ENCODE data around the gene SLC1A5. TPM values are rescaled to one million over a fixed set of nuclear protein-coding genes. Genes with fewer than 3 reads are reported as not detected.
"Not testable (repeated sequence)": the region's sequence is repeated elsewhere in the genome, so short reads cannot be mapped to it uniquely, and the experiment has no call there.

The SLC1A5 gene
- total RNA-seq, 1 donor from 2014 or later, result 35.4 TPM

DNA sequence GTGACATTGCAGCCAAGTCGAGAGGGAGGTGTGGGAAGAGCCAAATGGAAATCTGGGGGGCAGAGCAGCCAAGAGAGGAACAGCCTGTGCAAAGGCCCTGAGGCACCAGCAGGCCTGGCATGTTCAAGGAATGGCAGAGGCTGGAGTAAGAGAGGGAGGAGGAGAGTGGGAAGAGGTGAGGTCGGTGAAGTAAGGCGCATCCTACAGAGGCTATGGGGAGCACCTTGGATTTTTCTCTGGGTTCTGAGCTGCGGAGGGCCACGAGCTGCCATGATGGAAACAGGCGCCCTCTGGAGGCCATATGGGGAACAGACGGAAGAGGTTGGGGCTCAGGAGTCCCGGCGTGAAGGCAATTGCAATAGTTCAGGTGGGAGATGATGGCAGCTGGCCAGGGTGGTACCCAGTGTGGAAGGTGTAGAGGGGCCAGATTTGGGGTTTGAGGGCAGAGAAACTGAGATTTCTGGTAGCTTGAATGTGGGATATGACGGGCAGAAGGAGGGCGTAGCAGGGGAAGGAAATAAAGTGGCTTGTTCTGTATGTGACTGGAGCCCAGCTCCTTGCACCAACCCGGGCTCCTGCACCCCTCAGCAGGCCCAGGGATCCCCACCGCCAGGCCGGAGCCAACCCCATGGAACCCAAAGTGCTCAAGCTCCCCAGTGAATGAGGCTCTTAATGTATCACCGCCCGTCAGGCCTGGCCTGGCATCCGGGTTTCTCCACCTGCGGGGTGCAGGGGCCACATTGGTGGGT, 21.7 kb downstream of the SLC1A5 start:
- no peaks in the 10 kb centered on the region for H3K36me3 Mint-ChIP-seq (ENCODE audit: unreplicated experiment)
- H3K27ac Mint-ChIP-seq (ENCODE audit: unreplicated experiment), result no peak overlapping the region

DNA sequence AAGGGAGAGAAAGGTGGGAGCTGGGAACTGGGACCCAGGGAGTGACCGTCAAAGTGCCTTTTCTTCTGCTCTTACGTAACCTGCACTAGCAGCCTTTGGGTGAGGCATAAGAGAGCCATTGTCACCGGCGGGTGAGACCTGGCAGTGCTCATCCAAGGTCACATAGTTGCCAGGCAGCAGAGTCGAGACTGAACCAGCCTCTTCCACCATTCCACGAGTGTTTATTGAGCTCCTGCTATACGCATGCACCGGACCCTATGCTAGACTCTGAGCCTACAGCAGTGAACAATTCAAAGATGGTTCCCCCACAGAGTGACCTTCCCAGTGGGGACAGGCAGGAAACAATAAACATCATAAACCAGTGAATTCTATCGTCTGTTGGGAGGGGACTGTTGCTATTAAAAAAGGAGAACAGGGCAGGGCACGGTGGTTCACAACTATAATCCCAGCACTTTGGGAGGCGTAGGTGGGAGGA, 23.5 kb downstream of the SLC1A5 start:
- TF ChIP-seq, protein P1, sequence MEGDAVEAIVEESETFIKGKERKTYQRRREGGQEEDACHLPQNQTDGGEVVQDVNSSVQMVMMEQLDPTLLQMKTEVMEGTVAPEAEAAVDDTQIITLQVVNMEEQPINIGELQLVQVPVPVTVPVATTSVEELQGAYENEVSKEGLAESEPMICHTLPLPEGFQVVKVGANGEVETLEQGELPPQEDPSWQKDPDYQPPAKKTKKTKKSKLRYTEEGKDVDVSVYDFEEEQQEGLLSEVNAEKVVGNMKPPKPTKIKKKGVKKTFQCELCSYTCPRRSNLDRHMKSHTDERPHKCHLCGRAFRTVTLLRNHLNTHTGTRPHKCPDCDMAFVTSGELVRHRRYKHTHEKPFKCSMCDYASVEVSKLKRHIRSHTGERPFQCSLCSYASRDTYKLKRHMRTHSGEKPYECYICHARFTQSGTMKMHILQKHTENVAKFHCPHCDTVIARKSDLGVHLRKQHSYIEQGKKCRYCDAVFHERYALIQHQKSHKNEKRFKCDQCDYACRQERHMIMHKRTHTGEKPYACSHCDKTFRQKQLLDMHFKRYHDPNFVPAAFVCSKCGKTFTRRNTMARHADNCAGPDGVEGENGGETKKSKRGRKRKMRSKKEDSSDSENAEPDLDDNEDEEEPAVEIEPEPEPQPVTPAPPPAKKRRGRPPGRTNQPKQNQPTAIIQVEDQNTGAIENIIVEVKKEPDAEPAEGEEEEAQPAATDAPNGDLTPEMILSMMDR (IDR thresholded peaks at IDR 0.05; ENCODE audit: partially characterized antibody, unreplicated experiment), result no peak
- H3K27me3 Mint-ChIP-seq (ENCODE audit: unreplicated experiment), result peaks cover 2% of the 10 kb centered on the region
- H3K27ac Mint-ChIP-seq (ENCODE audit: unreplicated experiment), result peak overlapping the region; percentile 35
- H3K9me3 Mint-ChIP-seq (ENCODE audit: unreplicated experiment), result peaks cover 2% of the 10 kb centered on the region
- no peak for DNase-seq
- no peak overlapping the region for H3K4me3 Mint-ChIP-seq (ENCODE audit: unreplicated experiment)
- peaks cover 4% of the 10 kb centered on the region for H3K4me1 Mint-ChIP-seq (ENCODE audit: low read depth, unreplicated experiment)
- no peaks in the 10 kb centered on the region for H3K36me3 Mint-ChIP-seq (ENCODE audit: unreplicated experiment)

More for the DNA sequence above, 21.7 kb downstream of the SLC1A5 start:
- peak; percentile 36 for DNase-seq
- Mint-ChIP-seq H3K4me3 (ENCODE audit: unreplicated experiment) (no peak overlapping the region), H3K9me3 (ENCODE audit: unreplicated experiment) (peaks cover 2% of the 10 kb centered on the region), H3K27me3 (ENCODE audit: unreplicated experiment) (peaks cover 2% of the 10 kb centered on the region), H3K4me1 (ENCODE audit: low read depth, unreplicated experiment) (no peaks in the 10 kb centered on the region)
- TF ChIP-seq, protein P1 (IDR thresholded peaks at IDR 0.05; ENCODE audit: partially characterized antibody, unreplicated experiment), result peak; percentile 72

DNA sequence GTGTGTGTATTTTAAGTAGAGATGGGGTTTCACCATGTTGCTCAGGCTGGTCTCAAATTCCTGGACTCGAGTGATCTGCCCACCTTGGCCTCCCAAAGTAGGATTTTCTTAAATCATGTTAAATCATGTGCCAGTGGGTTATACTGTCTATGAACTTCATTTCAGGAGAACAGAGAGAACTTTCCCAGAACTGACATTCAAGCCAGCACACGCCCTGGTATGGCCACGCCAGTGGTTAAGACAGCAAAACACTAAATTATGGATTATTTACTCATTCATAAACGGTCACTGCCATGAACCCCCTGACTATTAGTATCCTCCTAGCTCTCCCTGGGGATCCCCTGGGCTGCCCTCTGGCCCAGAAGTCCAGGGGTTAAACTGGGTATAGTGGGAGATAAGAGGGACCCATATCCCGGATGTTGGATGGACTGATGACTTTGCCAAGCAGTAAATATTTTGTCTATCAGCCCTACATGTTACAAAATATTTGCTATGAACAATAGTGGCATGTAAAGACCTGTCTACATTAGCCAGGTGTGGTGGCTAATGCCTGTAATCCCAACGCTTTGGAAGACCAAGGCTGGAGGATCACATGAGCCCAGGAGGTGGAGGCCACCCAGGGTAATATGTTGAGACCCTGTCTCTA, 26.0 kb downstream of the SLC1A5 start:
- Mint-ChIP-seq H3K27me3 (ENCODE audit: unreplicated experiment) (peaks cover 7% of the 10 kb centered on the region), H3K27ac (ENCODE audit: unreplicated experiment) (no peak overlapping the region), H3K4me1 (ENCODE audit: low read depth, unreplicated experiment) (peaks cover 10% of the 10 kb centered on the region), H3K4me3 (ENCODE audit: unreplicated experiment) (no peak overlapping the region), H3K9me3 (ENCODE audit: unreplicated experiment) (peaks cover 4% of the 10 kb centered on the region), H3K36me3 (ENCODE audit: unreplicated experiment) (no peaks in the 10 kb centered on the region)
- TF ChIP-seq, protein P1 (IDR thresholded peaks at IDR 0.05; ENCODE audit: partially characterized antibody, unreplicated experiment), result no peak
- no peak for DNase-seq

DNA sequence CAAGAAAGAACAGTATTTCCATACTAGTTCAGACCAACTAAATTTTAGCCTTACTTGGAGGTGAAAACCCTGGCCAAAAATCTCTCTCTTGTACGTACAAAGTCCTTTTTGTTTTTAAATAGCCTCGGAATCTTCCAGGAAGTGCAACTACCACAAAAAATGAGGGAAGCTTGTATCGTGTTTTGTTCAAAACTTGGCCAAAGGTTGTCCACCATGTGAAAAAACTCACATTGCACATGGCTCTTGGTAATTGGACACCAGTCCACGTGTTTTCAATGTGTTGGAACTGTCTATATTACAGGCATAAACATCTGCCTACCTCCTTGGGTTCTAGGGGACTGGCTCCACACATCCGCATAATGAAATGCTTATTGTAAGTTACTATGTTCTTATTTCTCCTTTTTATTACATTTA, 27.0 kb downstream of the SLC1A5 start:
- peaks cover 10% of the 10 kb centered on the region for H3K4me1 Mint-ChIP-seq (ENCODE audit: low read depth, unreplicated experiment)

DNA sequence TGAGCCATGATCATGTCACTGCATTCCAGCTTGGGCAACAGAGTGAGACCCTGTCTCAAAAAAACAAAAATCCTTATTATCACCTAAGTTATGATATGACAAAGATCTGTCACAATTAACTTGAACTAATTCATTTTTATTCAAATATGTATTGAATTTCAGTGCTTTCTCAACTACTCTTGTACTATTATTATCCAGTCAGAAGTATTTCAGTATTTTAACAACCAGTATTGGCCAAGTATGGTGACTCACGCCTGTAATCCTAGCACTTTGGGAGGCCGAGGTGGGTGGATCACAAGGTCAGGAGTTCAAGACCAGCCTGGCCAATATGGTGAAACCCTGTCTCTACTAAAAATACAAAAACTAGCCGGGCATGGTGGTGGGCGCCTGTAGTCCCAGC, 27.5 kb downstream of the SLC1A5 start:
- H3K36me3 Mint-ChIP-seq (ENCODE audit: unreplicated experiment); DNase-seq; H3K4me3 Mint-ChIP-seq (ENCODE audit: unreplicated experiment); H3K27ac Mint-ChIP-seq (ENCODE audit: unreplicated experiment); H3K9me3 Mint-ChIP-seq (ENCODE audit: unreplicated experiment); H3K27me3 Mint-ChIP-seq (ENCODE audit: unreplicated experiment); H3K4me1 Mint-ChIP-seq (ENCODE audit: low read depth, unreplicated experiment): not testable (repeated sequence)

More for the DNA sequence above, 27.0 kb downstream of the SLC1A5 start:
- DNase-seq, result no peak
- TF ChIP-seq, protein P1 (IDR thresholded peaks at IDR 0.05; ENCODE audit: partially characterized antibody, unreplicated experiment), result no peak
- Mint-ChIP-seq H3K27ac (ENCODE audit: unreplicated experiment) (no peak overlapping the region), H3K4me3 (ENCODE audit: unreplicated experiment) (no peak overlapping the region), H3K9me3 (ENCODE audit: unreplicated experiment) (peaks cover 4% of the 10 kb centered on the region), H3K36me3 (ENCODE audit: unreplicated experiment) (no peaks in the 10 kb centered on the region), H3K27me3 (ENCODE audit: unreplicated experiment) (peaks cover 7% of the 10 kb centered on the region)

Measured in glutamatergic neuron (in vitro differentiated cells).